ENCODE data around the gene EDARADD.

- TF ChIP-seq CTCF (conservative IDR thresholded peaks at IDR 0.05) (no peak), ZFX (IDR thresholded peaks at IDR 0.05) (no peak)
Measured at GRCh38 chr1:236509647-236510401, 115.7 kb downstream of the EDARADD start.
